T1000 (cell line): ENCODE results near the gene TBC1D10A.

Experiments
- DNase-seq: peaks from one replicate; lab custom pipeline; 2025; ENCODE audit warnings: mixed read lengths; lab: John Stamatoyannopoulos, UW

TBC1D10A gene

DNA sequence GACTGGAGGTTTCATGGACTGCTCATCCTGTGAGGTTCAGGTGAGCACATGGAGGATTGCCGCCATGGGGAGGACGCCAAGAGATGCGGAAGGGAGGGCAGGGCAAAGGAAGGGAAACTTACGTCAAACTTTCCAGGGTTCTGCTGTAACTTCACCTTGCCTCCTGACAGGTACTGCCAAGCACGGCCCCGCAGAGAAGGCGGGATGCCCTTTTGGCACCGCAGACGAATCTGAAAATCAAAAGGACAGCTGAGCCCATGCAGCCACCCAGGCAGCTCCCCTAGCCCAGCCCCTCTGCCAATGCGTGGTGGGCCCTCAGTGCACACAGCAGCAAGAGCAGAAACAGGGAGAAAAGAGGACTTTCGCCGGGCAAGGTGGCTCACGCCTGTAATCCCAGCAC, 27.4 kb downstream of the TBC1D10A start:
- DNase-seq: no peak

DNA sequence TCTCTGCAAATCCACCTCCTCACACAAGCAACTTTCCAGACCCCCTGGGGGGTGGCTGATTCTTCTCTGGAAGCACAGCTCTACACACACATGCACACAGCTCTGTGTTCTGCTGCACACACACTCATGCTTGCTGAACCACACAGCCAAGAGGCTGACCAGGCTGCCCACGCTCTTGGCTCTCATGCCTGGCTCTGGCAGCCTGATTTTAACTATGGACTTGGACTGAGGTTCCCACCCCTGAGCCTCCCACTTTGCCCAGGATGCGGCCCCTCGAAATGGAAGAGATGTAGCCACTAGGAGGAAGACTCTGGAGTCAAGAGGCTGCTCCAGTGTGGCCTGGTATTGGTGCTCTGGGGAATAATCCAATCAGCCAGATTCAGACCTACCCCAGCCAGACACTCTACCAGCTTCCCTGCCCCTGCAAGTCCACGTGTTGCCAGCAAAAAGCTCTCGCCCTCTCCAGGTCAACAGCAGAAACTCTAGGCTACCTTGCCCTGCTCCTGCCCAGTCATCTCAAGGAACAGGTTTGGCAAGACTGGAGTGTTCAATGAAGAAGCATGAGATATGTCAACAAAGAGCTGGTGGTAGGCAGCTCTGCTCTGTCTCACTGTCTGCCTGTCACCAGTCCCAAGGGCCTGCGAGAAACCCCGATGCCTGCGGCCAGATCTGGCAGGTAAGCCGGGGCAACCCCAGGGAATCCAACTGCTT, 28.6 kb downstream of the TBC1D10A start:
- no peak for DNase-seq

DNA sequence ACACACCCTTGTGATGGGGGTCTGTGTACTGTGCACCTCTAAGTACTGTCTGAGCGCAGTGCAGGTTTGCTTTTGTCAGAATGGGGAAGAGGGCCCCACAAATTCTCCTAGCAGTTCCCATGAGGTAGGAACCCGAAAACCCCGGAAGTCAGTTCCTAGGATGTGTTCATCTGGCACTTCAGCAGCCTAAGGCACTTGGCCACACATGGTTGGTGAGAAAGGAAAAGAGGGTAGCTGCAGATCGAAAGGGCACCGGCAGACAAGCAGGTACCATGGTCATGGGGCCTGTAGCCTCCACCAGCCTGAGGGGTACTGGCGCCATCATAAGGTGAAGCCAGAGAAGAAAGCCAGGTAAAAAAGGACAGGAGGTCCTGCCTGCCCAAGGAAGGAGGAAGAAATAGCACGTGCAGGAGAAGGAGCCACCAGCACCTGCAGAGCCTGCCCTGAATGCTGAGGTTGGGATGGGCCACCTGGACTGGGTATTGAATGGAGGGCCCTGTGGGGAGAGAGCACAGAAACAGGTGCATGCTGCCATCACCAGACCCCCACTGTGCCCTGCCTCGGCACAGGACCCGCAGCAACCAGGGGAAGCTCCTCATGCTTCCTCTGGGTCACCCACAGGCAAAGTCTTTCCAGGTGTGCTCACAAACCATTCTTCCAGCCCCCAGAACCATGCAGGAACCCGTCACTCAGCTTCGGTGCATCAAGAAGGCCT, 29.3 kb downstream of the TBC1D10A start:
- DNase-seq: no peak

DNA sequence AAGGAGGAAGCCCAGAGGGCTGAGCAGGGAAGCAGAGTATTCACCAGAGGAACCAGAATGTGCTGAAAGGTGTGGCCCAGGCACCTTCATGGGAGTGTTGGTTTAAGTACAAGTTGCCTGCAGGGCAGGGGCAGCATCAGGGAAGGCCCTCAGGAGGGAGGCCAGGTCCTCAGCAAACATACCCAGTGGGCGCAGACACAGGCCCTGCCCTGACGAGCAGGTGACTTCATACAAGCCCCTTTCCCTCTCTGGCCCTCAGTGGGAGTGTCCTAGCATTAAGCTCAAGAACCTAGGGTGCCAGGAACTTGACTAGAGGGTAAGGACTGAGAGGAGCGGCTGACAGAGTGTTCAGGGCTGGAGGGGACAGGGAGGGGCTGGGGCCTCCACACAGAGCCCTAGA, 29.9 kb downstream of the TBC1D10A start:
- no peak for DNase-seq

DNA sequence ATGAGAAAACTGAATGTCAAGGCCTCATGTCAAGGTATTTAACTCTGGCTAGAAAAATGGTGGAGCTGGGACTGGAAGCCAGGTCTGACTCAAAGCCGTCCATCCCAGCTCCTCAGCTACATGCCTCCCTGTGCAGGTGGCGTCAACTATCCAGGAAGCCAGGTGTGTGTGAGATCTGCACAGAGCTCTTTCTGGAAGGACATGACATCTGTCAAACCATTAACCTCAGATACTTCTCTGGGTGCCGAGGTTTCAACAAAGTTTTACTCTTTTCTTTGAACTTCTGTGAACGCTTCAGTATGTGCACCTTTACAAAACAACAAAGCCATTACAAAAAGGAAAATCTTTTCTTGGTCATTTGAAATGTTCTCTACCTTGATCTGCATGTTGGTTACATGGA, 30.4 kb downstream of the TBC1D10A start:
- no peak for DNase-seq

DNA sequence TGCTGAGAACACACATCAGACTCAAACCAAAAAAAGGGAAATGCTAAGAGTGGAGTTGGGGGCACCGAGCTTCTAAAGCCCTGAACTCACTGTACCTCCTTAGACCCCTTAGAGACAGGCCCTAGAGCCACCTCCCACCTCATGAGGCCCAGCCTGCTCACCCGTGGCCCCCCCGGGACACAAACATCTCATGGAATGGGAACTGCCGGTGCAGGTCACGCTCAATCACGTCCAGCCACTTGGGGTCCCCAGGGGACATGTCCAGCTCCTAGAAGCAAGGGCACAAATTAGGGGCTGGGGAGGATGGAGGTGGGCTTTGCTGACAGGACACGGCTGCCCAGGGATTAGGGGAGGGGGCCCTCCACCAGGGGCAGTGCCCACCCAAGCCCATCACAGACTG, 31.2 kb downstream of the TBC1D10A start:
- no peak for DNase-seq

DNA sequence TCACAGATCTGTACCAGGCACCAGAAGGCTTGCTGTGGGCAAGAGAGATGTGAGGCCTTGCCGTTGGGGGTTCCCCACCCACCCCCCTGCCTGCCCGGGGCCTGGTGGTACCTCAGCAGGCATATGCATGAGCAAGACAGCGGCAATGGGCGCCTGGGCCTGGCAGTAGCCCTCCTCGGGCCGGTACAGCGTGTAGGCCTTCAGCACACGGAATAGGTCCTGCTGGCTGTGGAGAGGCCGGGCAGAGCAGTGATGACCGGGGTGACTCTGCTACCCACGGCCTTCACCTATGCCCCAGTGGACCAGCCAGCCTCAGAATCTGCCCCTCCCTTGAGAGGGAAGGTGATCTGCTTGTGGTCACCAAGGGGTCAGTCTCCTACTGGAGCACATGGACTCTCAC, 31.9 kb downstream of the TBC1D10A start:
- no peak for DNase-seq

DNA sequence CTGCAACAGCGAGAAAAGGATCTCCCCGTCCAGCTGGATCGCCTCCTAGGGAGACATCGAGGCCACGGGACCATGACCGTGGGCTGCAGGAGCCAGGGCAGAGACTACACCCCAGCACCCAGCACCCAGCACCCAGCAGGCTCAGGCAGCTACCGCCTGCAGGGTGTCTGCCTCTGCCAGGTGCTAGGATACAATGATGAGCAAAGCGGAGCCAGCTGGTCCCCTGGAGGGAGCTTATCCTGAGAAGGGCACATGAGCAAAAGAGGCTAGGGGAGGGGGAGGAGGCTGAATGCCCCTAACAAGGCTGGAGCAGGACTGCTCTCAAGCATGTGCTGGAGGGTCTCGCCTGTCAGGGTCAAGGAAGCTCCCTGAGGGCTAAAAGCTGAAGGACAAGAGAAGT, 32.7 kb downstream of the TBC1D10A start:
- no peak for DNase-seq

DNA sequence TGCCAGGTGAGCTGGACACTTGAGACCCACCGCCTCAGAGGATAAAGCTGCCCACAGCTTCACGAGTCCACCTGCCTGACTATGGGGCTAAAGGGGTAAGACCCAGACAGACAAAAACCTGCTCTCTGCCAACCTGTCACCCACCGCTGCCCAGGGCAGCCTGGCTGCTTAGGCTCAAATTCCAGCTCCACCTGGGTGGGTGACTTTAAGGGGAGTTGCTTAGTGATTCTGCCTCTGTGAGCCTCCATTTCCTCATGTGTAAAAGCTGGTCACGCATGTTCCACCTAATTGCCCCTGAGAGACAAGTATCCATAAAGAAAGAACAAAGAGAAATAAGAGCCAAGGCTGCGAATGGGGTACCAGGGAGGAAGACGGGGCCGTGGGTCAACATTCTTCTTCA, 33.7 kb downstream of the TBC1D10A start:
- DNase-seq: no peak

DNA sequence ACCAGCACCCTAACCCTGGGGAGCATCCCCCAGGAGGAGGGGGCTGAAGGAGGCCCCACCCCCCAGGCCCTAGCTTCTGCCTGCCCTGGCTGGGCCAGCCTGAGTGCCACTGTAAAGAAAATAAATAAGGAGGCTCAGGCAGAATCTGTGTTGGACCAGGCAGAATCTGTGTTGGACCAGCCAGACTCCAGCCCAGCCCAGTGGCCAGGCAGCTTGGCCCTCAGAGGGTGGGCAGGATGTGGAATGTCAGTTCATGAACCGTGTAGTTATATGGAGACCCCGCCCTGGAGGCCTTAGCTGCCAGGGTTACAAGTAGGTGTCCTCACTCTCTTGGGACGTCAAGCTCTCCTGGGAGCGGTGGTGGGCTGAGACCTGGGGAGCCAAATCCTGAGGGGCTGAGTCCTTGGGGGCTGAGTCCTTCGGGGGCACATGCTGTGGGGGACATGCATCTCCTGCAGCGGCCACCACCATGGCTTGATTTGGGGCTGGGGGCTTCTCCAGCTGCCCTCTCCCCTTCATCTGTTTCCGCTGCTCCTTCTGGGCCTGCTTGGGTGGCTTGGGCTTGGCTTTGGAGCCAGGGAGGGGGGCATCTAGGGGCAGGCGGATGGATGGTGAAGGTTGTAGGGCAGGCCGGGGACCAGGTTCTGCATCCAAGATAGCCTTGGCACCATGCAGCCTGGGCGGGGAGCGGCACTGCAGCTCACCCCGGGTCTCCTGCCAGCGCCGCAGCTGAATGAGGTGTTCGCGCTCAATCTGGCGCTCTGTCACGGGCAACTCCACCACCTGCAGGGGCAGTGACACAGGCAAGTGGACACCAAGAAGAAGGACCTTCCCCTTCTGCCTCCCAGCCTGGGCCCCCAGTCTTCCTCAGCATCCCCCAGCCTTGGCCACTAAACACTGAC, 34.4 kb downstream of the TBC1D10A start:
- no peak for DNase-seq

DNA sequence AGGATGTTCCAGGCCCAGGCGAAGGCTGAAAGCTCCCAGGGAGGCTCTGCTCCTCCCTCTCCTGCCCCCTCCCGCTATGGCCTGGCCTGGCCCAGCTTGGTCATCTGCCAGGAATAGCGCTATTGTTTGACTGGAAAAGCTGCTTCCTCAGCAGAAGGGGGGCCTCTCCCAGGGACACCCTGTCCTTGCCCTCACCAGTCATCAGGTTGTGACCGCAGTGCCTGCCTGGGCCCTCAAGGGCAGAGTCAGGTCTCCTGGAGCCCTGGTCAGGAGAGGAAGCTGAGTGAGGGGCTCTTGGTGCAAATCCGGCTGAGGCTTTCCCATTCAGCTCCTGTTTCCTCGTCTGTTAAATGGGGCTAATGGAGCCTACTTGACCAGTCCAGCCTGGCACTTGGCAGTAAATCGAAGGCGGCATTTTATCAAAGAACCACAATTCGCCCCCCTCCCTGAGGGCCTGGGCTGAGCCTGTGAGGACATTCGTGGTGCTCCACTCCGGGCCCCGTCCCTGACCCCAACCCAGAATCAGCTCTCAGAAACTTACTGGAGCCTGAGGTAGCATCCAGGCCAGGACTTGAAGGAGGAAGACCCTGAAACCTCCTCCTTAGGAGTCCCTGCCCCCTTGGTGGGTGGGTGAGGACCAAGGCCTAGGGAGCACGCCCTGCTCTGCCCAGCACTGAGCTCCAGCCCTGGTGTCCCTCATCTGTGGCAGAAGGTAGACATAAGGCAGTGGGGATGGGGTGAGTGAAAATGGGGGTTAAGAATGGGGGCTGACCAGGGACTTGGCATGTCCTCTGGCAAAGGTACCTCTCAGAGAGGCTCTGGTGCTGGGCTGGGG, 35.5 kb downstream of the TBC1D10A start:
- no peak for DNase-seq

DNA sequence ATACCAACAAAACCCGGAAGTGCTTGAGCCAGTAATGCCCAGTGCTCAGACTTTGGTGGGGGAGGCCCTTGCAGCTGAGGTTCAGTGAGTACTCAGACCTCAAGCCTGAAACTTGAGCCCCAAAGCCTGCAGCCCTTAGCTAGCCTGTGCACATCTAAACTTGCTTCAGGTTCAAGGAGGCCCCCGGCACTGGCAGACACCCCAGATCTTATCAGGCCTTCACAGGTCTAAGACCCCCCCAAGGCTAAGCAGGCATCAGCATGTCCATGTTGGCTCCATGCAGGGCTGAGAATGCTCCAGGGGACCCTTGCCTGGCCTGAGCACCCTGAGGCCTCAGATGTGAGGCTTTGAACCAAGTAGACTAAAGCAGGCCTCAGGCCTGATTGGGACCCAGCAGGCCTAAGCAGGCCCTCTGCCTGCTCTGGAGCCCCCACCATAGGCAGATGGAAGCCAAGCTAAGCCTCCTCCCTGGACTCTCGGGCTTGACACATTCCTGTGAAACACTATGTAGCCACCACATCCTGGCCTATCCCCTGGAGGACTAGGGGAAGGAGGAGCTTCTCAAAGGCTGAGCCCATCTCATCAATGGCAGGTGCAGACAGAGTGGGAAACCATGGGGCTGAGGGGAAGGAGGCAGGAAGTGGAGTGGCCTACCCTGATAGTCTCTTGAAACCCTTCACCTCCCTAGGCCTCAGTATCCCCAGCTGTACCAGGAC, 36.2 kb downstream of the TBC1D10A start:
- DNase-seq: no peak

DNA sequence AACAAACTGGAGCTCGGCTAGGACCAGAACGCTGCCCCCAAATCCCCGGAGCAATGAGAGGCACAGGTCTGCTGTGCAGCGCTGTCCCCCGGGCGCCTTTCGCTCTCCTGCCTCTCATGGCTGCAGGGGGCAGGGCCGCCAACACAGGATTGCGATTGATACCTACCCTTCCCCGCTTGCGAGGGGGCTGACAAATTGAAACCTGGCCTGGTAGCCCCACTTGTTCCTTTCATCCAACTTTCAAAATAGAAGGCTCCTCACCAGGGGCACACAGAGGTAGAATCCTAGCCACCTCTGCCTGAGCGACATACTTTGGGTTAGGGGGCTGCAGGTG, 36.8 kb downstream of the TBC1D10A start:
- no peak for DNase-seq

DNA sequence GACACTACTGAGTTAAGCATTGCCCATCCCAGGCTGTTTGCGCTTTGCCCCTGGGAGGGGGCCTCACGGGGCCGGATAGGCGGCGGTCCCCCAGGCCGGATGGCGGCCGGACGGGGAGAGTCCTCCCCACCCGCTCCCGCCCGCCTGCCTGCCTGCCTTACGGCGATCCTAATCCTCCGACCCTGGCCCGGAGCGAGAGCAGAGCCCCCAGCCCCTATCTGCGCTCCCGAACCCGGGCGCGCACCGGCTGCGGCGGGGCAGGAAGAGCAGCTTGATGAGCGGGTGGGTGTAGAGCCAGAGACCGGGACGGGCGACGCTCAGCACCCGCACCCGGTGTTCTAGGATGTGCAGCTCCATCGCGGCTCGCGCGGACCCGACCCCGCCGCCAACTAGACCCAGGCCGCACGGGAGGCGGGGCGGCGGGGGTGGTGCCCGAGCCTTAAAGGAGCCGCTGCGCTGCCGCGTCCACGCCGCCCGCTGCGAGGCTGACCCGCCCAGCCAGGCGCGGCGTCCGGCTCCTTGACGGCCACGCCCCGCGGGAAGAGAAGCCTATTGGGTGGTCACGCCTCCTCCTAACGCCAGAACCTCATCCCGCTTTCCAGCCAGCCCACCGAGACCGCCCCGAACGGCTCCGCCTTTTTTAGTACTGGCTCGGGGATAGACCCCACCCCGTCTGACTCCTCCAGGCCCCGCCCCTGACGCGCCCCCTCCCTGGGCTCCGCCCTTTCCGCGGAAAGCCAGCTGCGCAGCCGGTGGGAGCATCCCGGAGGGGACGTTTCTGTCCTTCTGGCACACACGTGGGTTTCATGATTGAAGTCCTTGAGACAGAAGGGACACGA, 37.4 kb downstream of the TBC1D10A start, which contains the start of gene CASTOR1:
Gene CASTOR1, minus strand, starts transcription at position 365 of the 839 bp plus-strand sequence. Its CDS starts 8 bp downstream, at position 357.
- peak; percentile 94 for DNase-seq

DNA sequence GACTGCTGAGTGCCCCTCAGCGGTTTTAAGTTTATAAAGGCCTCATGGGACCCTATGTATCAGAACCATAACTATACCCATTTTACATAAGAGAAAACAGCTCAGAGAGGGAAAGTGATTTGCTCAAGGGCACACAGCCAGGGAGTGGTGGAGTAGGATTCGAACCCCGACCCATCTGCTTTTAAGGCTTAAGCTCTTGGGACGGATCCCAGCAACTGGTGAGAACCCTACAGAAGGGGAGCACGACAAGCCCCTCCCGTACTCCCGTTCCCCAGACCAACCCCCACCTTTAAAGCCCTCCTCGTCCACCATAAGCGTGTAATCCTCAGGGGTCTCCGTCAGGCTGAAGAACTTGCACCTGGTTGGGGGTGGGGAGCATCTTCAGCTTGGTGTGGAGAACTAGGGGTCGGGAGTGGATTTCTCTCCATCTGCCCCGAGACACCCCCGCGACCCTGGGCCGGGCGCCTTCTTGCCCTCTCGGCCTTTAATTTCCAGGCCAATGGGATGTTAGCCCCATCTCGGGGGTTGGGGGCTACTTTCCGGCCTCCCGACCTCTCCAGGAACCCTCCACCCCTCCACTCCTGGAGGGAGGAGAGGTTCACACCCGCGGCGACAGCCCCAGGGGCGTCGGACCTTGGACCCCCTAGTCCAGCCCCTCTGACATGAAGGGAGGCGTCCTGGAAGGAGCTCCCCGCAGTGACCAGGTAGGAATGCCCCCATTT, 38.2 kb downstream of the TBC1D10A start:
- DNase-seq: no peak

DNA sequence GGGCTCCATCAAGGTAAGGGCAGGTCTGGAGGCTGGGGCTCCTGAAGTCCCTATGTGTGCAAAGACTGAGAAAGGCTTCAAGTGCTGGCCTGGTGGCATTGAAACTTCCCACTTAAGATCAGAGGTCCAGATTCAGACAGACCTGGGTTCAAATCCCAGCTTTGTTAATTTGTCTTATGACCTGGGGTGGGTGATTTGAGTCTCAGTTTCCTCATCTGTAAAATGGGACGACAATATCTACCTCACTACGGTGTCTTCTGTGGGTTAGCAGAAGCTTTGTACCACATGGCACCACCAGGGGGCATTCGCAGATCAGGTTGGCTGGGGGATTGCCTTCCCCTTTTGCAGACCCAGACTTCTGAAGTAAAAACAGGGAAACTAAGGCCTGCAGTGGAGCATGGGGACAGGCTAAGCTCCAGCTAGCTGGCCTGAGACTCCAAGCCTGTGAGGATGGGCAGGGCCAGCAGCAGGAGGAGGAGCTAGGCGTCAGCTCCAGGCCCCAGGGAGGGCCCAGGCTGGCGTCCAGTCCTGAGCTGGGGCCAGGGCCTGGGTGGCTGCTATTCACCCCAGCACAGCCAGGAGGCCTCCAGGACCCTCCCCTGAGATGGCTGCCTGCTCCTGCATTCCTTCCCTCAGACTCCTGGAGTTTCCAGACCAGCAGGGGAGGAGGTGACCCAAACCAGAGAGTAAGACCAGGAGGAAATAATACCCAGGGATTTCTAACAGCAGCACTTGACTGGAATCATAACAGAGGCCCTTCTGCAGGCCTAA, 38.9 kb downstream of the TBC1D10A start:
- peak; percentile 65 for DNase-seq

DNA sequence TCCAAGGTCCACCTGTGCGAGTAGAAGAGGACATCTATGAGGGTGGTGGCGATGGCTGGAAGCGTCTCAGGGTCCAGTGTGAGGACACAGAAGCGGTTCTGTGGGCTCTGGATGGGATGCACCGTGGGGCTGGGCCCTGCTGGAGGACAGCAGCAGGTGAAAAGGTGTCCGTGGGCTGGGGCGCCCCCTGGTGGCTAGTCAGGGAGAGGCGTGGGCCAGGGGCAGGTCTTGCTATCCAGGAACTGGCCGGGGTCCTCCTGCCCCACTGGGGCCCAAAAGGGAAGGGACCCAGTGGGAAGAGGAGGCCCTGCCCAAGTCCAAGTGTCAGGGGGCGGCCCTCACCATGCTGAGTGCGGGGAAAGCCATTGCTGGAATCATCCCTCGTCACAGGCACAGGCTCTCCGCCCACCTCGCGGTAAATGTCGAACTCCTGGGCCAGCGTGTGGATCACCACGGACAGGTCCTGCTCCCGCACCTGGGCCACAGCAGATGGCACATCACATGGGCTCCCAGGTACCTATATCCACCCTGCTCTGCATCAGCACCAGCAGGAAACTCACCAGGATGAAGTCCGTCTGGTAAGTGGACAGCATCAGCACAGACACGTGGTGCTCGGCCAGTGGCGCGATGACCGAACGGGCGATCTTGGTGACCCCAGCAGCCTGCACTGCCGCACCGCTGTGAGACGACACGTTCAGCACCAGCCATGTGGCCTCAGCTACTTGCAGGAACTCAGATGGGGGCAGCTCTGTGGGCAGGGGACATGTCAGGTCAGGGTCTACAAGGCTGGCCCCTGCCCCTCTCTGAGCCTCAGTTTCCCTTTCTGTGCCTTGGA, 39.7 kb downstream of the TBC1D10A start:
- peak; percentile 40 for DNase-seq

DNA sequence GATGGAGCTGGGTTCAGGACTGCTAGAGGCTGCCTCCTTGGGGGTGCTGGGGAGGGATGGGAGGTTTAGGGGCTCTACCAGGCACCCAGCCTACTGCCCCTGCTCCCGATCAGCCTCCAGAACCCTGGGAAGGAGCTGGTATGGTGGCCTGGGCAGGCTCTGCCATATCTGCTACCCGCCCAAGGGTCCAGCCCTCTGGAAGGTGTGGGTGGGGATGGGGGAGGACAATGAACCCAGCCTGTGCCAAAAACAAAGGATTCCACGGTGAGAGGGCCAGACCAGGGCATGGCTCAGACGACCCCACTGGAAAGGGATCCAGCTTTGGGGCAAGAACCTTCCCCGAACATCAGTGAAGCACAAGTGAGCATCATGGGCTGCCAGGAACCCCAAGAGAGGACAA, 40.4 kb downstream of the TBC1D10A start:
- no peak for DNase-seq
